ENCODE results near the gene CALR3. TPM values are rescaled to one million over a fixed set of nuclear protein-coding genes. Genes with fewer than 3 reads are reported as not detected.

The CALR3 gene
- total and polyA plus RNA-seq, 2 of the 8 experiments (the other 6 are each of a cell fraction or from before 2014, with no cell fraction given) = 0.11 to 0.32 TPM

- no peaks in the 10 kb centered on the region for H3K9me3 ChIP-seq (ENCODE audit: insufficient read depth in 2 of 2, low read depth in 1 of 2, low read length in 1 of 2)
- no peak overlapping the region for H3K4me3 ChIP-seq (ENCODE audit: extremely low read depth in 1 of 4, insufficient read depth in 2 of 4, low read depth in 3 of 4, low read length in 4 of 4)
- H3K4ac ChIP-seq (replicated peaks; ENCODE audit: insufficient read length, low read depth, low read length) = peak overlapping the region; percentile 80
- H3K14ac ChIP-seq (ENCODE audit: insufficient read length) = no peak overlapping the region
- WGBS, 2 experiments (ENCODE audit: extremely low coverage in 1 of 2, insufficient coverage in 1 of 2, insufficient read length in 1 of 2, insufficient replicate concordance in 2 of 2, low coverage in 1 of 2, low lambda C conversion rate in 2 of 2, missing lambda C conversion rate in 1 of 2) = 72% methylated on average over 11 of the region's 11 CpGs; no CpG with 5 or more reads in 1 of the 2 experiments
- peaks cover 2% of the 10 kb centered on the region; the same call in 1 of the 2 replicates for H3K23me2 ChIP-seq (ENCODE audit: low read depth, low read length)
- CTCF ChIA-PET (ENCODE audit: partially characterized antibody) = interaction anchor here (1.1 to 7.1 kb wide), 2 partner anchors 13 to 67 kb away, joined by 3 to 66 read pairs; no protein-coding TSS in a partner anchor
- no peak overlapping the region for H2AFZ ChIP-seq (ENCODE audit: low read length)
- H3K27me3 ChIP-seq (replicated peaks in 1 of 4; ENCODE audit: control insufficient read depth in 3 of 4, extremely low read depth in 1 of 4, insufficient read depth in 3 of 4, low read length in 3 of 4) = no peaks in the 10 kb centered on the region
- H3K27ac ChIP-seq (ENCODE audit: low read depth, low read length) = 0 out of 2 replicates have a peak overlapping the region, but pooled peaks have one; percentile 37
- H3K9ac ChIP-seq (replicated peaks in 1 of 4; ENCODE audit: extremely low read depth in 1 of 4, low read depth in 3 of 4, low read length in 3 of 4) = peak overlapping the region in 2 of 4 experiments; percentile 1 to 25; a peak in 1 of 7 replicates
- peak overlapping the region in 1 of 2 experiments; percentile 37; a peak in 3 of 4 replicates for H3K4me2 ChIP-seq (ENCODE audit: insufficient read depth in 1 of 2, low read depth in 2 of 2, low read length in 2 of 2)
- H3K36me3 ChIP-seq (ENCODE audit: control insufficient read depth in 2 of 4, insufficient read depth in 4 of 4, low read length in 3 of 4) = no peaks in the 10 kb centered on the region
- H3K18ac ChIP-seq (ENCODE audit: extremely low read depth, low read length) = peak overlapping the region; percentile 3; the same call in 1 of the 2 replicates
- H3K79me1 ChIP-seq (ENCODE audit: low read depth, low read length) = peaks cover 22% of the 10 kb centered on the region
- no peak overlapping the region for H4K5ac ChIP-seq (ENCODE audit: insufficient read length, low read depth, low read length)
- DNase-seq (ENCODE audit: low read depth in 1 of 2, low spot score in 2 of 2) (peak in 1 of 2 experiments; percentile 57), FAIRE-seq (no peak)
- no peak overlapping the region for H2BK120ac ChIP-seq (replicated peaks; ENCODE audit: low read depth, low read length)
- peak overlapping the region; percentile 82 for H2BK5ac ChIP-seq (ENCODE audit: low read depth, low read length)
- no peak overlapping the region; the same call in 1 of the 2 replicates for H4K8ac ChIP-seq (ENCODE audit: extremely low read depth, insufficient read depth, low read length)
- no peak overlapping the region for H4K91ac ChIP-seq (replicated peaks; ENCODE audit: insufficient read length, low read length)
- peaks cover 16 to 29% (median 21%) of the 10 kb centered on the region in 4 experiments for H3K4me1 ChIP-seq (replicated peaks in 1 of 4; ENCODE audit: control insufficient read depth in 3 of 4, insufficient read depth in 4 of 4, low read length in 3 of 4)
- H3K79me2 ChIP-seq (ENCODE audit: control insufficient read depth in 1 of 2, insufficient read depth in 2 of 2, low read length in 2 of 2) = peaks cover 3 to 88% of the 10 kb centered on the region in 2 experiments; a peak in 3 of 4 replicates
- peaks cover 14 to 32% of the 10 kb centered on the region in 2 experiments for H4K20me1 ChIP-seq (replicated peaks in 1 of 2; ENCODE audit: control insufficient read depth in 1 of 2, insufficient read depth in 2 of 2, low read length in 2 of 2)
- POLR2A ChIA-PET (ENCODE audit: partially characterized antibody) = interaction anchor here (0.5 to 1.8 kb wide), 6 partner anchors 12 to 185 kb away, joined by 3 to 6 read pairs (median 3); partner anchors contain the start of gene EPS15L1
- no peak overlapping the region for H2BK15ac ChIP-seq (ENCODE audit: low read length)
- H2AK5ac ChIP-seq (ENCODE audit: low read depth, low read length) = no peak overlapping the region
- H3K23ac ChIP-seq (ENCODE audit: insufficient read length) = no peak overlapping the region
- peak overlapping the region; percentile 90; the same call in 1 of the 2 replicates for H2BK12ac ChIP-seq (ENCODE audit: low read depth, low read length)
- no peak overlapping the region for H3K56ac ChIP-seq (replicated peaks; ENCODE audit: insufficient read length, low read depth, low read length)
- H2BK20ac ChIP-seq (ENCODE audit: low read length) = no peak overlapping the region
- TF ChIP-seq CTBP2 (IDR thresholded peaks at IDR 0.05; ENCODE audit: borderline replicate concordance, insufficient read depth, insufficient read length, low read length) = no peak
- no peak for TF ChIP-seq MAX (IDR thresholded peaks at IDR 0.05)
- no peak for TF ChIP-seq CREB1 (IDR thresholded peaks at IDR 0.05)
- no peak for TF ChIP-seq TBP (IDR thresholded peaks at IDR 0.05; ENCODE audit: low read depth, low read length)
- TF ChIP-seq GABPA (IDR thresholded peaks at IDR 0.05; ENCODE audit: borderline replicate concordance, insufficient read depth, low read length) = no peak
- no peak for TF ChIP-seq ATF3 (IDR thresholded peaks at IDR 0.05; ENCODE audit: insufficient read depth, low read depth, low read length)
- TF ChIP-seq RAD21 (IDR thresholded peaks at IDR 0.05 in 1 of 2, conservative IDR thresholded peaks at IDR 0.05 in 1 of 2; ENCODE audit: low read depth in 2 of 2, low read length in 2 of 2) = no peak
- no peak for TF ChIP-seq EGR1 (IDR thresholded peaks at IDR 0.05; ENCODE audit: borderline replicate concordance, low read depth, low read length)
- no peak for TF ChIP-seq JUN (IDR thresholded peaks at IDR 0.05; ENCODE audit: low read depth, low read length)
- no peak for TF ChIP-seq YY1 (IDR thresholded peaks at IDR 0.05; ENCODE audit: low read depth, low read length)
- no peak for TF ChIP-seq SIN3A (conservative IDR thresholded peaks at IDR 0.05 in 1 of 2, IDR thresholded peaks at IDR 0.05 in 1 of 2; ENCODE audit: low read depth in 1 of 2, low read length in 2 of 2)
These were observed 39.2 kb downstream of the CALR3 start for GRCh38 chr19:16456652-16457194.

All from H1 (cell line).